Measurements from ENCODE around the gene USP24.

The USP24 gene

DNA sequence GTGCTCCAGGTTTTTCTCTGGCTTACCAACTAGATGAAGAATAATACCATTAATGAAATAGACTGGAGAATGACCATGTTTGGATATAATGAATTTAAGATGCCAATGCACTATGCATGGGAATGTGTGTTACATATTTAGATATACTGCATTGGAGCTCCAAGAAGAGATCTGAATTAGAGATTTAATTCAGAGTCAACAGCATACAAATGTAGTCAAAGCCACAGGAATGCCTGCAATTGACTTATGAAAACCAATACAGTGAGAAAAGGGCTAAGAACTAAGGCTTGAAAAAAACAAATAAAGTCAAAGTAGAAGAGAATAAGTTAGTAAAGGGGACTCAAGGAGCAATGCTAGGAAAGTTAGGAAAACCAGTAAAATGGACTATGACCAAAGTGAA lies 59.1 kb downstream of the USP24 start:
- peak; percentile 5 for DNase-seq

DNA sequence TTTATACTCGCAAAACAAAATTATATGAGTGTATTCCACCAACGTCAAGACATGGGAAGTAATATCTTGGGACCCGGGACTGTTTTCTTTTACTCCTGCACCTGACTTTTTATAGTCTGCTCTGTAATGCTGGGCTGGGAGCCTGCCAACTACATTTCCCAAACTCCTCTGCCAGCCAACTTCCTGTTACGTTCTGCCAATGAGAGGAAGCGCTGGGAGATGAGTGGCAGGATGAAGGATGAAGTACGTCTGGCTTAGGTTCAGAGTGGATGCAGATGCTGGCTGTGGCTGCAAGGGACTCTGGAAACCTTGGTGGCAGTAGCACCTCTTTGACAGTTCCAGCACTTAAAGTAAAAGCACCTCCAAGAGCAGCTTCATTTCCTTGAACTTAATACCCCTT lies 59.6 kb downstream of the USP24 start:
- DNase-seq: peak; percentile 10

DNA sequence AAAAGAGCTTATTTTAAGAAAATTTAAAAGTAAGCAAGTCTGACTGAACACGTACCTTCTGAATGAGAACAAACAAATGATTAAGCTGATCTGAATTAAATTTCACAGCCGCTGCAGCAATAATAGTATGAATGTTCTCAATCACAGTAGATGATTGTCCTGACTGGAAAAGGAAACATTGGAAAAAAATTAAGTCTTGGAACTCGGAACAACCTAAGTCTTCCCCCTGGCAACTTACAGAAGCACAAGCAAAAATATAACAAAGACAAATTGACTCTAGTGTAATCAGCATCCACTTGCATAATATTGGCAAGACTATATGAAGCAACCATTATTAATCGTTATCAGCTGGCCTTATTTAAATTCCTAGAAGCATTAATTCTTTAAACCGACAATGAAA lies 60.5 kb downstream of the USP24 start:
- DNase-seq: no peak

DNA sequence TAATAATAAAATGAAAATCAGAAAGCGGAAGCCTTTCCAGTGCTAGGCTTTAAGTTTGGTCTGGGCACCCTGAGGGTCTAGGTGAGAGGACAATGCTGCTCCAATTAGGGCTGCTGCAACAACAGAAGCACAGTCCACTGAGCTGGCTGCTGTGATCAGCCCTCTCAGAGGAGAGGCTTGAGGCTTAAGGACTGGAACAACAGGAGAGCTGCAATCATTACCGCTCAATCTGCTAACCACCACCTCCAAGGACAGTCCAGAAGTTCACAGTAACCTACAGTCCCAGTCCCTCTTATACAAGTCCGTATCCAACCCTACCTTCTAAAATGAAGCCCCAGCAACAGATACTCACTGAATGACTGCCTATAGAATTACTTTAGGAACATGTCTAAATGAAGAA lies 62.1 kb downstream of the USP24 start:
- DNase-seq: no peak

DNA sequence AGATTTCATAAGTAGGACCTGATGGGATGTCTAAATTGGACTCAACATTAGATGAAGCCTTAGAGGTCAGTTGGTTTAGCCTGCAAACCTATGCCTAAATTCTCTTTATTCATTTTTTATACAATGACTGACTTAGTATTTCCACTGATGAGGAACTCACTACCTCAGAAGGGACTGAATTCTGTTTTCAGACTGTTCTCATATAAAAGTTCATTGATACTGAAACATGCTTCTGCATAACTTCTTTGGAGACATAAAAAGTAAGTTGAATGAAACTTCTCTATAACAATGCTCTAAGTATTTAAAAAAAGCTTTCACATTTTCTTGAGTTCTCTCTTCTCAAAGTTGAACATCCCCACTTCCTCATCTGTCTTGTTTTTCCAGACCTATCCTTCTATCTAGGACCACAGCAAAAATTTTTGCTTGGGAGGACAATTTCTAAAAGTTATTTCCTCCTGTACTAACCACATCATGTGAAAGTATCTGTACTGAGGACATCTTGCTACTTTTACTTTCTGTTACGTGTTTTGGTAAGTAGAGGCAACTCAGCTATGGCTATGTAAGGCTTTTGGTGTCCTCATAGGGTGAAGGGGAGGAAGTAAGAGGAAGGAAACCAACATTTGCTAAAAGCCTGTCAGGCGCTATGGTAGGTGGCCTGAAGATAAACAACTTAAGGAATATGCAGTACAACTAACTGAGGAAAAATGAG lies 64.1 kb downstream of the USP24 start:
- DNase-seq: no peak

DNA sequence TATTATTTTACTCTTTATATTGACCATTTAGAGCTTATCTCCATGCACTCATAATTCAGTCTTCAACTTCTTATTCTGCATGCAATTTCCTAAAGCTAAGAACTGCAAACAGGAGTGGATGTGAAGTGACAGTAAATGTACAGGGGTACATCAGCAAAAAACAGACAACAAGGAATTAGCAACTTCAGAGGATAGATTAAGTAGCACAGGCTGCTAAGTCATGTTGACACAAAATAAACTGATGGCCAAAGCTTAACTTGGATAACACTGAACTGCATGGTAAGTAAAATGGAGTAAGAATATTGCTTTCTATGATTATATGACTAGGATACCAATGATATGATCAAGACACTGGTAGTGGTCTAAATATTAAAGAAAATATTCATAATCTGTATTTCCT lies 66.5 kb downstream of the USP24 start:
- DNase-seq: no peak

DNA sequence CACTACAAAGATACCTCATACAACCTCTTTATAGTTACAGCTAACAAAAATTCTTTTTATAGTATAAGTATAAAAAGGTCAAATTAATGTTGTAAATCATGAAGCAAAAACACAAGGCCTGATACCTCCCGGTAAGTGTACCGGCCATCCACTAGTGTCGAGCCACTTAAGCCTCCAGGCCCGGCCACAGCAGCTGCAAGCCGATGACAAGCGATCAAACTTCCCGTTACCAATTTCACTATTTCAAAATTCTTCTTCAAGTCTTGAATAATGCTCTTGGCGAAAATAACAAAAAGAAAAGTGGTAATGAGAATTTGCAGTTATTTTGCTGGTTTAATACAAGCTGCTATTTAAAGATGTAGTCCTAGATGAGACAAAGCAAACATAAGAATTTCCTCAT lies 67.6 kb downstream of the USP24 start:
- DNase-seq: no peak

DNA sequence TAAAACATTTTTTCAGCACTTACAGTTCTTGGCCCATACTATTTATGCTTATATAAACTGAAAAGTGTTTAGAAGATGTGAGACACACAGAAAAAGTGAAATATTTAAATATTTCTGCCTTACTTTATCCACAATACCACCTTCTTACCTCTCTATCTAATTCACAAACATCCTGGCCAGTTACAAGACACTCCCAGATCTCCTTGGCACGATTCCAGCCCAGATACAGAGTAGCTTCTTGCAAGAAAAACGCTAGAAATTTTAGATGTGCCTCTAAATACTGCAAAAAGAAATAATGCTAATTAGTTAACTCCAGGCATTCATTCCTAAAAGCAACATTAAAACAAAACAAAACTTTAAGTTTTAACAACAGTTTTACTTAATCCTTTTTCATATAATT lies 68.4 kb downstream of the USP24 start:
- peak; percentile 11 for DNase-seq

DNA sequence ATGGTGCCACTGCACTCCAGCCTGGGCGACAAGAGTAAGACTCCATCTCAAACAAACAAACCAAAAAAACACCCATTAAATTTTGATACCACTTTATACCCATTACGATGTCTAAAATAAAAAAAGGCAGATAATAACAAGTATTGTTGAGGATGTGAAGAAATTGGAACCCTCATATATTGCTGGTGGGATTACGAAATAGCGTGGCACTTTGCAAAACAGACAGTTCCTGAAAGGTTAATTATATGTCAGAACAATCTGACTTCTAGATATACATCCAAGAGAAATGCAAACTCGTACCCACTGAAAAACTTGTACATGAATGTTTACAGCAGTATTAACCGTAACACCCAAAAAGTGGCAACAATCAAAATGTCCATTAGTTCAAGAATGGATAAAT lies 70.3 kb downstream of the USP24 start:
- no peak for DNase-seq

DNA sequence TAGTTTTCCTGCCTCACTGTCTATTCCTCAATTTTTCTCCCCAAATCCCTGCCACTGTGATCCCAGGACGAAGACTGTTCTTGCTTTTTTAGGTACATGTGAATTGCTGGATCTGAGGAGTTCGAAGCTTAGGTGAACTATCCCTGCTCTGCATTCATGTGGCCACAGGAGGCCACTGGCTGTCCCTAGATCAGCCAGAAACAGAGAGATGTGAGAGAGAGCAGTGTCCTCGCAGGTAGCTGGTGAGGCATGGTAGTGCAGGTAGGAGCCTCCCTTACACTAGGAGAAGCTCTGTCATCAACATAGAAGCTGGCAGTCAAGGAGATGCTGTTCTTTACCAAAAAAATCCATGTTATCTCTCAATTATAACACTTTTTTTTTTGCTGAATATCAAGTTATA lies 71.5 kb downstream of the USP24 start:
- no peak for DNase-seq

DNA sequence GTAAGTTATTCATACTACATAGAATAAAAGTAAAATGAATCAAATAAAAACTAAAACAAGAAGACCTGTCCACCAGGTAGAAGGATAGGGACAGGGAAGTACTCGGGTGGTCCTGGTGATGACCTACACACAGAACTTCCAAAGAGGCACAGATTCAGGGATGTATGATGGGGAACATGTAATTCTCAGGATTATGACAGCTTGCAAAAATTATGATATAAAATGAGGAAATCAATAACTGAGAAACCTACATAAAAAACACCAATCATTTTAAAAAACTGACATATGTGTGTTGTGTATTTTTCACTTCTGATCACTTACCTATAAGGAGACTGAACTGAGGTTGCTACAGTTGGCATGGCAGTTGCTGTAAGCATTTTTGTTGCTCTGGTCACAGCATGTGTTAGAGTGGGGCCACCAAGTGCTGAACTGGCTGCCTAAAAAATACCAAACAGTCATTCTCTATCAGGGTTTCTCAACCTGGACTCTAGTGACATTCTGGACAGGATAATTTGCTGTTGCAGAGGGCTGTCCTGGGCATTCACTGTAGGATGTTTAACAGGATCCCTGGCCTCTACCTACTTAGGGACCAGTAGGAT lies 73.8 kb downstream of the USP24 start:
- no peak for DNase-seq

DNA sequence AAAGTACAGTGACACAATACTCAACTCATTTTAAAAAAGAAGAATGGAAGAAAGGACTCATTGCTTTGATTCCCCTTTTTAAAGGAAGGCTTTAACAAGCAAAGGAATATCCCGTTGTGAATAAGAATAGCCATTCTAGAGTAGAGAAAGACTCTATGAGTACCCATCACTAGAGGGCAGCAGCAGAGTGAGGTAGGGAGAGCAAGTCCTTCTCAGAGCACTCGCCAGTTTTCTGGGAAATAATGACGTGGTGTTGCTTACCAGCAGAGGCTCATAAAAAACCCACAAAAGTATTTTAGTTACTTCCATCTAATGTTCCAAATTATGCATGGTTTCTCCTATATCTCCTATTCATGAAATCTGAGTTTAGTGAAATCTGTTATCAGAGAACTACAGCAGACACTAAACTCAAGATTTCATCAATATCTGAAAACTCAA lies 74.6 kb downstream of the USP24 start:
- DNase-seq: peak; percentile 91

DNA sequence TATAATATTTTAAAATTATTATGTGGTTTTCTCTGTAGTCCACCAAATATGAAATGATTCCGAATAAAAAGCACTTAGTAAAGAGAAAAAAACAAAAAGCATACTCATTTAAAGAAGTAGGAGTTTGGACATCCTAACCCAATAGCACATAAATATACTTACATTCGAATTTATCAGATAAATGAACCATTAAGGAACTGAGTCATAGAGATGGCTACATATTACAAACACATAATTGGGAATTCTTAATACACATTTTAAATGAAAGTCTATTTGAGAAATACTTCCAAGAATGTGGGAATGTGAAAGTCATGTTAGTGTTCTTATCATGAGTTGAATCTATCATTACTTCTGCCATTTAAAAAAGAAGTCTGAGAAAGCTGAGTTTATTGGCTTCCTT lies 75.0 kb downstream of the USP24 start:
- no peak for DNase-seq

DNA sequence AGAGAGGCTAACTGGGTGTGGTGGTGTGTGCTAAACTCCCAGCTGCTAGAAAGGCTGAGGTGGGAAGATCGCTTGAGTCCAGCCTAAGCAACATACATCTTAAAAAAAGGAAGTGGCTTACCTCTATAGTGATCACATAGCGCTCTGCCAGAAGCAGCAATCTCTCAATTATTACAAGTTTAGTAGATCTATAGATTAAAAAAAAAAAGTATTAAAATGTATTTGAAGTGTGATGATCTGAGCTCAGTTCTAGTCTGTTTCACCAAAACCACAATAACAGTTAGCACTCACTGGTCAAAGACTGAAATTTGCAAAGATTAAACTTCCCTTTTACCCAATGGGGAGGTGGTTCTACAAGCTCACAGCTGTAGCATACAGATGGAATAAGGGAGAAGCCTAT lies 76.3 kb downstream of the USP24 start:
- DNase-seq: no peak

DNA sequence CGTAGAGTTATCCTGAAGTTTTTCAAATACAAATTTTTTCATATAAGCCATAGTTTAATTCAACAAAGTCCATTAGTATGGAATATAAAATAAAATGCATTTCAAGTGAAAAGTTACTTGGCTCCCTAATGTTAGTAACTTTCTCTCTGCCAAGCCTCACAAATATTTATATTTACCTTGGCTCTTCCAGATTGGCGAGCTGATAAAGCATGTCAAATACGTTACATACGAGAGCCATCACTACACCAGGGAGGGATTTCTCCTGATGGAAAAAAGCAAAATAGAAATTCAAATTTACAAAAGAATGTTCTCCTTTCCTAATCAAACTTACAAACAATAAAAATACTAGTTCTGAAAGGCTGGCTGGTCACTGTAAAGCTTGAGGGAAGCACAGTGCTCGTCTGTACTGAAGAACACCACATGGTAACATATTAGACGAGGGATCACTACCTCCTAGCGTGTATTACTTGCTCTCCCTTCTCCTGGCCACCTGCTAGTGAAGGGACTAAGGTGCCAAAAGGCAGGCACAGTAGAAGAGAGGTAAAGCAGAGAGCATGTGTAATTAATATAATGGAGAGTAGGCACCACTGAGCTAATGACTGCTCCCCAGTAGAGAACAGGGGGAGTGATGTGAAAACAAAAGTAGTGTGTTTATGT lies 80.9 kb downstream of the USP24 start:
- DNase-seq: no peak

DNA sequence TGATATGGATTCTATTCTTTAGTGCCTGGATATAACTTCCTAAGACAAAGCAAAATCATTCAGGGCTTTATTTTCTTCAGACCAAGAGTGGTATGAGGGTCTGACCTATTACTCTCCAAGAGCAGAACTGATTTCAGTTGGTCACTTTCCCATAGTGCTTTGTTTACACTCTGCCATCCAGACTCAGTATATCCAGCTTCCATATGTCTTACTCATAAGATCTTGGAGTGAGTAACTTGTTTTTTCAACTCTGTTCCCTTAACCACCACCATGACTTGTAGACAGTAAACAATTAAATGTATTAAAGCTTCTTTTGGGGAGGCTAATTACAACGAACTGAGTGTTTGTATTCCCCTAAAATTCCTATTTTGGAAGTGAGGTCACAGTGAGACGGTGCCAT lies 83.4 kb downstream of the USP24 start:
- peak; percentile 73 for DNase-seq

DNA sequence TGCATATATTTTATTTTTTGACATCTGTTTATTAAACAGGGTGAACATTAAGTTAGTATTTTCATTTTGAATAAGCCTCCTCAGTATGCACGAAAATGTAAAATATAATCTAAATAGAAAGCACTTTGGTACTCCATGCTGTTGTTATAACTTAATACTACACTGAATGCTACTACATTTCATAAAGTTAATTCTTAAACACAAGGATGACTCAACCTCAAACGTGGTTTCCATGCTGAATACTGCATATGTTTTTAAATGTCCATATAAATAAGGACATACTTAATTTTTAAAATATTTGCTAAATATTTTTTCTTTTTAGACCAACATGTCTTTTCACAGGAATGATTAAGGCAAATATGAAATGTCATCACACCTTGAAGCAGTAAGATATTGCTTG lies 83.9 kb downstream of the USP24 start:
- no peak for DNase-seq

DNA sequence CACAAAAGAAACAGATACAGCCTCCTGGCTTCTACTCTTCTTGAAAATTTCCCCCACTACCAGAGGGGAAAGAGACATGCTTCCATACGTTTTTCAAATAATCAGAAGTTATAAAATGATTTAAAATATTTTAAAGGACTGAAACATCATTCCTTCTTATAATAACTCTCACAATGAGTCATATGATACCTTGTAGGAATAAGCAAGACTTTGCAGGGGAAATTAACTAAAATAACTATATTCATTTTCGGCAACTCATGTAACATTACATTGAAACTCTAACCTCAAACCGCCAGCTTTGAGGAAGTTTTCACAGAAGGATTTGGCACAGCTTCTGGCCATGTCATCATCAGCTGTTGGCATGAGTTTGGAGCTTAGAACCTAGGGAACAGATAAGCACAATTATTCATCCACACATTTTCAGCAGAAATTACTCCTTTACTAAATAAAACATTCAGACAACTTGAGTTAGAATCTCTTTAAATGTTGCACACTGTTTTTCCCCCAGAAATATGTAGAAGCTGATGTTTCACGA lies 85.9 kb downstream of the USP24 start:
- no peak for DNase-seq

DNA sequence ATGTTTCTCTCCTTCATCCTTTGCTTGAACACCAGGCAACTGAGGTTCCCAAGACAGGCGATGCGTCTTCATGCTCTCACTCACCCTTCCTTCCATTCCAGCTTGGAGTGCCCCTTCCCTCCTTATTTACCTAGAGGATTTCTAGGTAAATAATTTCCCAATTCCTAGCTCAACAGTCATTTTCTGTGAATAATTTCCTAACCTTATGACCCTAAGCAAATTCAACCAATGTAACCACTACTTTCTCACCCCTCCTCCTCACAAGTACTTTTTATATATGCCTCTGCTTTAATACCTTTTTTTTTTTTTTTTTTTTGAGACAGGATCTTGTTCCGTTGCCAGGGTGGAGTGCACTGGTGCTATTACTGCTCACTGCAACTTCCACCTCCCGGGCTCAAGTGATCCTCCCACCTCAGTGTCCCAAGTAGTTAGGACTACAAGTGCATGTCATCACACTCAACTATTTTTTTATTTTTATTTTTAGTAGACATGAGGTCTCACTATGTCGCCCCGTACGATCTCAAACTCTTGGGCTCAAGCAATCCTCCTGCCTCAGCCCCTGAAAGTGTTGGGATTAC lies 86.7 kb downstream of the USP24 start:
- no peak for DNase-seq

DNA sequence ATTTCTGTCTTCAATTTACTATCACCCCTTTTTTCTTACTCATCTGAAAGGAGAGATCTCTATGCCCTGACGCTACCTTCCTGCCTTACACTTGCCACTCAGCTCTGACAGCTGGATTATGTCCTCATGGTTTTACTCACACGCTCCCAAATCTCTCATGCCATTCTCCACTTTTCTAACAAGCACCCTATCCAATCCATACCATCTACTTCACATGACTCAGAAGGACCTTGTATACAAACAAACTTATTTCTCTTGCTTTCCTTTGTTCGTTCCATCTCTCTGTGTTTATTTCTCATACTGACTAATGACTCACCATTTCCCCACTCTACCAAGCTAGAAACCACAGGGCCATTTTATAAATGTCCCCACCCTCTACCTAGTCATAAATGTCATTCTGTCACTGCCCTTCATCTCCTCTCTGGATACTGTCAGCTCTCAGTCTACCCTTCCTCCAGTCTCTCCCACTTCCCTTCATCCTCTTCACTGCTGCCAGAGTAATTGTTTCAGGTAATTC lies 87.3 kb downstream of the USP24 start:
- peak; percentile 17 for DNase-seq

DNA sequence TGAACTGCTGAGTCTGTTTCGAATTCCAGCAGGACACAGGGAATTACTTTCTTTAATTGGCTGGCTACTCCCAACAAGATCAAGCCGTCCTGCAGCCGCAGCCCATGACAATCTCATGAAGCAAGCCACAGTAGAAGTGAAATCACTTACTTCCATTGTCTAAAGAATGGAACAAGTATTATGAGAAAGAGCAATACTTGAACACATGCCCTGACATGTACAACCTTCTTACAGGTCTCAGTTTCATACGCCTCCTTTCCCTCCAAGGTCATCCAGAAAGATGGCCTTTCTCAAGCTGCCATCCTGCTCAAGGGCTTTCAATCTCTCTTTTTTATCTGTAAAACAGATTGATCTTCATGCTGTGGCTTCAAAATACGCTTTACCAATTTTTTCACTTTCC lies 90.7 kb downstream of the USP24 start:
- DNase-seq: no peak

DNA sequence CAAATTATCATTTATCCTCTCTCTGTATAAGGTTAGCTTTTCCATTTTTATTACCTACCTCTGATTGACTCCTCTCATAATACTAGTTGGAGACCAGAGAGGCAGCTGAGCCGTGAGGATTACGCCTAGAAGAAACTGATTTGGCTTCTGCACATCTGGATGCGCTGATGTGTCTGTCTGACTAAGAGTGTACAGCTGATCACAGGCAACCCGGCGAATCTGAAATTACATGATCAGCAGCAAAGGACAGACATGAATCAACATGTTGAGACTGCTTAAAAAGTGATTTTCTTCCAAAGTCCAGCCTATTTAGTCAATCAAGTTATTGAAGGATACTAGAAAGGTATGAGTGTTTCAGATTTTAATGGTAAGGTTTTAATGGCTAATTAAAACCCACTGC lies 94.6 kb downstream of the USP24 start:
- no peak for DNase-seq

DNA sequence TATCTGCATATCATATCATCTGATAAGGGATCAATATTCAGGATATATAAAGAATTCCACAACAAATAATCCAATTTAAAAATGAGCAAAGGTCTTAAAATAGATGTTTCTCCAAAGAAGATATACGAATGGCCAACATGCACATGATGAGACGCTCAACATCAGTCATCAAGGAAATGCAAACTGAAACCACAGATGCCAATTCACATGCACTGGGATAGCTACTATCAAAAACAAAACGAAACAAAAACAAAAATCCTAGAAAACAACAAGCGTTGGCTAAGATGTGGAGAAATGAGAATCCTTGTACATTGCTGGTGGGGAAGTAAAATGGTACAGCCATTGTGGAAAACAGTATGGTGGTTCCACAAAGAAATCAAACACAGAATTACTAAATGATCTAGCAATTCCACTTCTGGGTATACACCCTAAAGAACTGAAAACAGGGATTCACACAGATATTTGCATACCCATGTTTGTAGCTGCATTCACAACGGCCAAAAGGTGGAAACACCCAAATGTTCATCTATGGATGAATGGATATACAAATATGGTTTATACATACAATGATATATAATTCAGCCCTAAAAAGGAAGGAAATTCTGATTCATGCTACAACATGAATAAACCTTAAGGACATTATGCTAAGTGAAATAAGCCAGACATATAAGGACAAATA lies 96.4 kb downstream of the USP24 start:
- no peak for DNase-seq

Measured in EL (cell line).